ENCODE measurements around the gene MRTFA.
"Not testable (repeated sequence)": the region's sequence is repeated elsewhere in the genome, so short reads cannot be mapped to it uniquely, and the experiment has no call there.

Gene MRTFA

GRCh38 chr22:40605761-40606160 lies 30.8 kb downstream of the MRTFA start:
- TF ChIP-seq, protein P1, sequence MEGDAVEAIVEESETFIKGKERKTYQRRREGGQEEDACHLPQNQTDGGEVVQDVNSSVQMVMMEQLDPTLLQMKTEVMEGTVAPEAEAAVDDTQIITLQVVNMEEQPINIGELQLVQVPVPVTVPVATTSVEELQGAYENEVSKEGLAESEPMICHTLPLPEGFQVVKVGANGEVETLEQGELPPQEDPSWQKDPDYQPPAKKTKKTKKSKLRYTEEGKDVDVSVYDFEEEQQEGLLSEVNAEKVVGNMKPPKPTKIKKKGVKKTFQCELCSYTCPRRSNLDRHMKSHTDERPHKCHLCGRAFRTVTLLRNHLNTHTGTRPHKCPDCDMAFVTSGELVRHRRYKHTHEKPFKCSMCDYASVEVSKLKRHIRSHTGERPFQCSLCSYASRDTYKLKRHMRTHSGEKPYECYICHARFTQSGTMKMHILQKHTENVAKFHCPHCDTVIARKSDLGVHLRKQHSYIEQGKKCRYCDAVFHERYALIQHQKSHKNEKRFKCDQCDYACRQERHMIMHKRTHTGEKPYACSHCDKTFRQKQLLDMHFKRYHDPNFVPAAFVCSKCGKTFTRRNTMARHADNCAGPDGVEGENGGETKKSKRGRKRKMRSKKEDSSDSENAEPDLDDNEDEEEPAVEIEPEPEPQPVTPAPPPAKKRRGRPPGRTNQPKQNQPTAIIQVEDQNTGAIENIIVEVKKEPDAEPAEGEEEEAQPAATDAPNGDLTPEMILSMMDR (IDR thresholded peaks at IDR 0.05; ENCODE audit: control extremely low read depth, extremely low read depth, low read depth, missing control alignments): no peak
- POLR2A ChIA-PET: no interaction called here
- CTCF ChIA-PET: interaction anchor here (0.9 to 1.8 kb wide), 3 partner anchors 9 to 118 kb away, joined by 3 to 10 read pairs (median 3); no protein-coding TSS in a partner anchor
- DNase-seq (ENCODE audit: extremely low spot score): no peak

DNA sequence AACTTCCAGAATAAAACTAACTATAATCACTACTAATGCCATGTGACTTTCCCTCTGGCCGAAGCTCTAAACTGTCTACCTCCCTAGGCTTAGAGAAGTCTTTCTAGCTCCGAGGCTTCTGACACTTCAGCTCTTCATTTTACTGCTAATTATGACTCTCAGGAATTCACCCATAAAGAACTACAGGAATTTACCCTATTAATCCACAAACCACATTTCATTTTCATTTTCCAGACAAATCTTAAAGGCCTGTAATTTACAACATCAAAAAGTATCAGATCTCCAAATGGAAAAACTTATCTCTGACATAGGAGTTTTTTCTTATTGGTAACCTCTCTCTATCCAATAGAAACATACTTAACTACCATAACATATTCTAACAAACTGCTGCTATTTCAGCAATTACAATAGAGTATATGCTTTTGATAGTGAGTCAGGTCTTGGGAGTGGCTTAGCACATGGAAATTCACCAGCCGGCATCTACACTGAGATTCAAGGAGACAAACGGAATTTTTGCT lies 33.4 kb downstream of the MRTFA start:
- TF ChIP-seq, protein P1 (IDR thresholded peaks at IDR 0.05; ENCODE audit: control extremely low read depth, extremely low read depth, low read depth, missing control alignments): no peak
- CTCF ChIA-PET: no interaction called here
- POLR2A ChIA-PET: no interaction called here
- no peak for DNase-seq (ENCODE audit: extremely low spot score)

- ChIA-PET CTCF (interaction anchor here (1.5 kb wide), 1 partner anchor 8 kb away, joined by 6 read pairs; no protein-coding TSS in a partner anchor), POLR2A (no interaction called here)
- TF ChIP-seq, protein P1 (IDR thresholded peaks at IDR 0.05; ENCODE audit: control extremely low read depth, extremely low read depth, low read depth, missing control alignments): no peak
- DNase-seq (ENCODE audit: extremely low spot score): no peak
Measured at GRCh38 chr22:40602231-40602630, 34.3 kb downstream of the MRTFA start.

DNA sequence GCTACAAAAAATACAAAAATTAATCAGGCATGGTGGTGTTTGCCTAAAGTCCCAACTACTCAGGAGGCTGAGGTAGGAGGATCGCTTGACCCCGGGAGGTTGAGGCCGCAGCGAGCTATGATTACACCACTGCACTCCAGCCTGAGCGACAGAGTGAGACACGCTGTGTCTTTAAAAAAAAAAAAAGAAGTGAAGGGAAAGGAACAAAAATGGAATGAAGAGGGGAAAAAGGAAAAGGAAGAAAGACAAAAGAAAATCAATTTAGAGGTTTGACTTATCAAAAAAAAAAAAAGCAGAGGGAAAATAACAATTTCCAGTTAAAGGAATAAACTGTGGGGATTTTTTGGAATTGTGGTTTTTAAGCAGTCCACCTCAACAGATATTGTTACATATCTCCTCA lies 36.8 kb downstream of the MRTFA start:
- ChIA-PET CTCF (interaction anchor here (1.2 kb wide), 1 partner anchor 17 kb away, joined by 3 read pairs; no protein-coding TSS in a partner anchor), POLR2A (no interaction called here)
- no peak for DNase-seq (ENCODE audit: extremely low spot score)
- TF ChIP-seq, protein P1 (IDR thresholded peaks at IDR 0.05; ENCODE audit: control extremely low read depth, extremely low read depth, low read depth, missing control alignments): no peak

DNA sequence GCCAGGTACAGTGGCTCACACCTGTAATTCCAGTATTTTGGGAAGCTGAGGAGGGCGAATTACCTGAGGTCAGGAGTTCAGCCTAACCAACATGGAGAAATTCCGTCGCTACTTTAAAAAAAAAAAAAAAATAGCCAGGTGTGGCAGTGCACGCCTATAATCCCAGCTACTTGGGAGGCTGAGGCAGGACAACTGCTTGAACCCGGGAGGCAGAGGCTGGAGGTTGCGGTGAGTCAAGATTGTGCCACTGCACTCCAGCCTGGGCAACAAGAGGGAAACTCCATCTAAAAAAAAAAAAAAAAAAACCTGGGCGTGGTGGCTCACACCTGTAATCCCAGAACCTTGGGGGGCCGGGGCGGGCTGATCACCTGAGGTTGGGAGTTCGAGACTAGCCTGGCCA lies 37.8 kb downstream of the MRTFA start:
- DNase-seq (ENCODE audit: extremely low spot score); POLR2A ChIA-PET: not testable (repeated sequence)
- CTCF ChIA-PET: interaction anchor here (1.2 to 2.5 kb wide), 2 partner anchors 16 to 47 kb away, joined by 3 to 10 read pairs; no protein-coding TSS in a partner anchor

DNA sequence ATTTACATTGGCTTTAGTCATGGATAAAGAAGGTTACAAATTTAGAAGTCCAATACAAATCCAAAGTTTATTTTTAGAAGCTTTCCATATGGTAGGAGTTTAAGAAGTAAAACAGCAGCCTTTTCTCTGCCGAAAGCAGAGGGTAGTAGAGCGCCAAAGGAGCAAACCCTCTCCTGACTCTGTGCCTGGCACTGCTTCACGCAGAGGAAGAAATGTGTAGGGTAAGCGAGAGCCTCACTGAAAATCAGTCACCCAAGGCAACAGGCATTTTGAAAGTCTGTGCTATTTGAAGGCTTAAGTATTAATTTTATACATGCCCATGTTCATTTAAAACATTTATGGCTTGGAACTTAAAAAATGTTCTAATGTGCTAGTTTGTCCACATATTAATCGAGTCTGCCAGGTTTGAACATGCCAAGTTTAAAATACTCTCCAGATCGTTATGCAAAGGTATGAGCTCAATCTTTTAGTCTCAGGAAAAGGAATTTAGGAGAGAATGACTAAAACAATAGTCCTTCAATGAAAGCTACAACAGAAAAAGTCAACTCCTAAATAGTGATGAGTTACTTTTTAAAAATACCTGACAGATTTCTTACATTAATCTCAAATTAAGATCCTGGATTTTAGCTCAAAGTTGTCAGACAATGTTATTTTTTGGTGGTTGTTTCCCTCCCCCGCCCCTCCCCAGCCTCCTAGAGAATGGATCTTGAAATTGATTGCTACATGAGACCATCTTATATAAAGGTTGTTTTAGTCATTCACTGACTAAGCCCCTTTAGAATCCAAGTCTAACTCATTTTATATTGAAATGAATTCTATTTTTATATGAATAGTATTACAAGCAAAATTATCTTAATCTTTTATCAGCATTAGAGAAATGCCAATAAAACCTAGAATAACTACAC lies 38.7 kb downstream of the MRTFA start:
- POLR2A ChIA-PET: no interaction called here
- DNase-seq (ENCODE audit: extremely low spot score): no peak
- TF ChIP-seq, protein P1 (IDR thresholded peaks at IDR 0.05; ENCODE audit: control extremely low read depth, extremely low read depth, low read depth, missing control alignments): no peak
- CTCF ChIA-PET: interaction anchor here (0.9 to 2.5 kb wide), 6 partner anchors 9 to 48 kb away, joined by 3 to 10 read pairs (median 6); no protein-coding TSS in a partner anchor

Measured in GM10248 (cell line).